Measurements from ENCODE around the gene LIN52. TPM values are rescaled to one million over a fixed set of nuclear protein-coding genes. Genes with fewer than 3 reads are reported as not detected.
A peak's percentile ranks its signal among the peaks of the same experiment; 100 is the strongest.

Gene LIN52
- total and polyA plus RNA-seq, 2 donors (not counting 3 experiments of a cell fraction or from before 2014, with no cell fraction given): 6.6 to 9.7 TPM

- no peaks in the 10 kb centered on the region for H4K20me1 ChIP-seq (replicated peaks; ENCODE audit: control insufficient read depth, extremely low read depth, insufficient read depth, low read length)
- H3K27ac ChIP-seq (ENCODE audit: insufficient read depth, low read depth, low read length): no peak overlapping the region
- no peaks in the 10 kb centered on the region for H3K9me1 ChIP-seq (replicated peaks; ENCODE audit: control insufficient read depth, extremely low read depth, insufficient read depth, low read length)
- no peaks in the 10 kb centered on the region for H3K27me3 ChIP-seq (ENCODE audit: control insufficient read depth in 2 of 2, insufficient read depth in 2 of 2, low read length in 2 of 2)
- FAIRE-seq (peak; percentile 77), DNase-seq (ENCODE audit: low read depth, low spot score) (peak; percentile 76)
- no peaks in the 10 kb centered on the region for H3K36me3 ChIP-seq (ENCODE audit: control insufficient read depth in 2 of 2, extremely low read depth in 1 of 2, insufficient read depth in 2 of 2, low read length in 2 of 2)
- no peak overlapping the region for H3K4me3 ChIP-seq (replicated peaks in 1 of 3; ENCODE audit: insufficient read depth in 1 of 3, low read depth in 1 of 3, low read length in 3 of 3)
- no peak overlapping the region for H3K9ac ChIP-seq (replicated peaks; ENCODE audit: extremely low read depth, insufficient read depth, low read length)
- dilution Hi-C loops (cut with MboI; ENCODE audit: extremely low pct_ligation_motif_present, low sequenced_read_pairs) (no loop called here), intact Hi-C loops (cut with micrococcal nuclease) (loop anchor here (2.0 to 5.0 kb wide), 3 partner anchors 86 to 529 kb away; partner anchors contain the start of genes COQ6 and FAM161B)
- H3K4me2 ChIP-seq (ENCODE audit: insufficient read depth, low read length): no peak overlapping the region
- BruUV-seq (replicated peaks): no TSS peak
- ChIA-PET POLR2A (no interaction called here), CTCF (interaction anchor here (0.8 to 1.3 kb wide), 4 partner anchors 13 to 310 kb away, joined by 3 read pairs; partner anchors contain the start of genes BBOF1 and ENTPD5)
- TF ChIP-seq FOS (IDR thresholded peaks at IDR 0.05; ENCODE audit: borderline replicate concordance, insufficient read depth, low read length) (no peak), CTCF (IDR thresholded peaks at IDR 0.05; ENCODE audit: extremely low read depth in 1 of 2, insufficient read depth in 1 of 2, low read depth in 1 of 2, low read length in 2 of 2) (peak; percentile 39 to 42), GATA2 (IDR thresholded peaks at IDR 0.05; ENCODE audit: insufficient read depth, insufficient read length, low read depth, low read length) (no peak)
- H3K4me1 ChIP-seq (ENCODE audit: control insufficient read depth, extremely low read depth, insufficient read depth, low read length): no peaks in the 10 kb centered on the region
- no peaks in the 10 kb centered on the region for H3K9me3 ChIP-seq (replicated peaks; ENCODE audit: control insufficient read depth, insufficient read depth, low read length)
- no peaks in the 10 kb centered on the region for H3K79me2 ChIP-seq (ENCODE audit: control insufficient read depth, insufficient read depth, low read length)
- no peak overlapping the region for H2AFZ ChIP-seq (ENCODE audit: low read depth, low read length)
Observed at GRCh38 chr14:74038020-74038859, 46.5 kb upstream of the LIN52 start.

GRCh38 chr14:74042296-74042695, 42.5 kb upstream of the LIN52 start:
- Histone ChIP-seq H3K27ac (ENCODE audit: insufficient read depth, low read depth, low read length) (no peak overlapping the region), H3K79me2 (ENCODE audit: control insufficient read depth, insufficient read depth, low read length) (no peaks in the 10 kb centered on the region), H3K9me1 (replicated peaks; ENCODE audit: control insufficient read depth, extremely low read depth, insufficient read depth, low read length) (no peaks in the 10 kb centered on the region), H3K9ac (replicated peaks; ENCODE audit: extremely low read depth, insufficient read depth, low read length) (no peak overlapping the region), H4K20me1 (replicated peaks; ENCODE audit: control insufficient read depth, extremely low read depth, insufficient read depth, low read length) (no peaks in the 10 kb centered on the region), H3K4me3 (replicated peaks in 1 of 3; ENCODE audit: insufficient read depth in 1 of 3, low read depth in 1 of 3, low read length in 3 of 3) (no peak overlapping the region), H3K36me3 (ENCODE audit: control insufficient read depth in 2 of 2, extremely low read depth in 1 of 2, insufficient read depth in 2 of 2, low read length in 2 of 2) (no peaks in the 10 kb centered on the region), H3K4me1 (ENCODE audit: control insufficient read depth, extremely low read depth, insufficient read depth, low read length) (no peaks in the 10 kb centered on the region), H3K4me2 (ENCODE audit: insufficient read depth, low read length) (no peak overlapping the region), H3K9me3 (replicated peaks; ENCODE audit: control insufficient read depth, insufficient read depth, low read length) (no peaks in the 10 kb centered on the region), H3K27me3 (ENCODE audit: control insufficient read depth in 2 of 2, insufficient read depth in 2 of 2, low read length in 2 of 2) (no peaks in the 10 kb centered on the region), H2AFZ (ENCODE audit: low read depth, low read length) (no peak overlapping the region)
- TF ChIP-seq CTCF (IDR thresholded peaks at IDR 0.05; ENCODE audit: extremely low read depth in 1 of 2, insufficient read depth in 1 of 2, low read depth in 1 of 2, low read length in 2 of 2) (no peak), GATA2 (IDR thresholded peaks at IDR 0.05; ENCODE audit: insufficient read depth, insufficient read length, low read depth, low read length) (no peak), FOS (IDR thresholded peaks at IDR 0.05; ENCODE audit: borderline replicate concordance, insufficient read depth, low read length) (no peak), POLR2AphosphoS5 (IDR thresholded peaks at IDR 0.05; ENCODE audit: insufficient read depth, low read depth, low read length) (no peak), EZH2 (IDR thresholded peaks at IDR 0.05; ENCODE audit: borderline replicate concordance, low read depth, low read length, severe bottlenecking) (no peak), MAX (IDR thresholded peaks at IDR 0.05; ENCODE audit: insufficient read depth, insufficient read length) (no peak), JUN (IDR thresholded peaks at IDR 0.05; ENCODE audit: borderline replicate concordance, insufficient read depth, insufficient read length, low read depth) (no peak)
- intact Hi-C loops (cut with micrococcal nuclease): no loop called here
- dilution Hi-C loops (cut with MboI; ENCODE audit: extremely low pct_ligation_motif_present, low sequenced_read_pairs): no loop called here
- ChIA-PET CTCF (no interaction called here), POLR2A (no interaction called here)
- FAIRE-seq (no peak), DNase-seq (ENCODE audit: low read depth, low spot score) (no peak)
- no TSS peak for BruUV-seq (replicated peaks)

Measured in endothelial cell of umbilical vein (primary cell).